ENCODE results near the gene PIM3.

Gene PIM3

GRCh38 chr22:49969751-49970527 lies 9.4 kb downstream of the PIM3 start:
- Histone ChIP-seq H3K27me3 (ENCODE audit: control insufficient read depth, insufficient read depth, low read length) (no peaks in the 10 kb centered on the region), H3K36me3 (ENCODE audit: control insufficient read depth, insufficient read depth, low read length) (no peaks in the 10 kb centered on the region), H3K9ac (ENCODE audit: low read length) (no peak overlapping the region), H3K4me3 (ENCODE audit: low read length) (no peak overlapping the region), H3K27ac (ENCODE audit: low read depth, low read length) (no peak overlapping the region), H3K4me1 (ENCODE audit: control insufficient read depth, insufficient read depth, low read length) (peaks cover 12% of the 10 kb centered on the region)

- Histone ChIP-seq H3K4me3 (ENCODE audit: low read length) (peak overlapping the region; percentile 62), H3K4me1 (ENCODE audit: control insufficient read depth, insufficient read depth, low read length) (peaks cover 12% of the 10 kb centered on the region), H3K9ac (ENCODE audit: low read length) (no peak overlapping the region), H3K27ac (ENCODE audit: low read depth, low read length) (peak overlapping the region; percentile 72), H3K27me3 (ENCODE audit: control insufficient read depth, insufficient read depth, low read length) (no peaks in the 10 kb centered on the region), H3K36me3 (ENCODE audit: control insufficient read depth, insufficient read depth, low read length) (no peaks in the 10 kb centered on the region)
These were observed 10.1 kb downstream of the PIM3 start for GRCh38 chr22:49970528-49971231.

GRCh38 chr22:49971232-49972162 lies 10.9 kb downstream of the PIM3 start:
- peak overlapping the region; percentile 72 for H3K27ac ChIP-seq (ENCODE audit: low read depth, low read length)
- H3K4me1 ChIP-seq (ENCODE audit: control insufficient read depth, insufficient read depth, low read length): peaks cover 12% of the 10 kb centered on the region
- peak overlapping the region; percentile 62 for H3K4me3 ChIP-seq (ENCODE audit: low read length)
- no peaks in the 10 kb centered on the region for H3K36me3 ChIP-seq (ENCODE audit: control insufficient read depth, insufficient read depth, low read length)
- H3K27me3 ChIP-seq (ENCODE audit: control insufficient read depth, insufficient read depth, low read length): no peaks in the 10 kb centered on the region
- no peak overlapping the region for H3K9ac ChIP-seq (ENCODE audit: low read length)

- no peak overlapping the region for H3K9ac ChIP-seq (ENCODE audit: low read length)
- no peak overlapping the region for H3K4me3 ChIP-seq (ENCODE audit: low read length)
- H3K36me3 ChIP-seq (ENCODE audit: control insufficient read depth, insufficient read depth, low read length): no peaks in the 10 kb centered on the region
- no peak overlapping the region for H3K27ac ChIP-seq (ENCODE audit: low read depth, low read length)
- peaks cover 8% of the 10 kb centered on the region for H3K4me1 ChIP-seq (ENCODE audit: control insufficient read depth, insufficient read depth, low read length)
- no peaks in the 10 kb centered on the region for H3K27me3 ChIP-seq (ENCODE audit: control insufficient read depth, insufficient read depth, low read length)
These were observed 11.8 kb downstream of the PIM3 start for GRCh38 chr22:49972163-49973017.

GRCh38 chr22:49973018-49973961 lies 12.7 kb downstream of the PIM3 start:
- no peak overlapping the region for H3K4me3 ChIP-seq (ENCODE audit: low read length)
- H3K9ac ChIP-seq (ENCODE audit: low read length): no peak overlapping the region
- no peaks in the 10 kb centered on the region for H3K36me3 ChIP-seq (ENCODE audit: control insufficient read depth, insufficient read depth, low read length)
- peaks cover 3% of the 10 kb centered on the region for H3K4me1 ChIP-seq (ENCODE audit: control insufficient read depth, insufficient read depth, low read length)
- H3K27me3 ChIP-seq (ENCODE audit: control insufficient read depth, insufficient read depth, low read length): no peaks in the 10 kb centered on the region
- H3K27ac ChIP-seq (ENCODE audit: low read depth, low read length): no peak overlapping the region

- no peaks in the 10 kb centered on the region for H3K36me3 ChIP-seq (ENCODE audit: control insufficient read depth, insufficient read depth, low read length)
- no peaks in the 10 kb centered on the region for H3K27me3 ChIP-seq (ENCODE audit: control insufficient read depth, insufficient read depth, low read length)
- peak overlapping the region; percentile 4 for H3K4me3 ChIP-seq (ENCODE audit: low read length)
- H3K4me1 ChIP-seq (ENCODE audit: control insufficient read depth, insufficient read depth, low read length): peaks cover 3% of the 10 kb centered on the region
- no peak overlapping the region for H3K27ac ChIP-seq (ENCODE audit: low read depth, low read length)
- no peak overlapping the region for H3K9ac ChIP-seq (ENCODE audit: low read length)
These were observed 15.2 kb downstream of the PIM3 start for GRCh38 chr22:49975543-49976389.

GRCh38 chr22:49976439-49977175 lies 16.0 kb downstream of the PIM3 start:
- Histone ChIP-seq H3K27ac (ENCODE audit: low read depth, low read length) (no peak overlapping the region), H3K4me1 (ENCODE audit: control insufficient read depth, insufficient read depth, low read length) (peaks cover 3% of the 10 kb centered on the region), H3K36me3 (ENCODE audit: control insufficient read depth, insufficient read depth, low read length) (no peaks in the 10 kb centered on the region), H3K9ac (ENCODE audit: low read length) (no peak overlapping the region), H3K27me3 (ENCODE audit: control insufficient read depth, insufficient read depth, low read length) (no peaks in the 10 kb centered on the region), H3K4me3 (ENCODE audit: low read length) (no peak overlapping the region)

- no peaks in the 10 kb centered on the region for H3K4me1 ChIP-seq (ENCODE audit: control insufficient read depth, insufficient read depth, low read length)
- no peaks in the 10 kb centered on the region for H3K36me3 ChIP-seq (ENCODE audit: control insufficient read depth, insufficient read depth, low read length)
- H3K4me3 ChIP-seq (ENCODE audit: low read length): no peak overlapping the region
- H3K27ac ChIP-seq (ENCODE audit: low read depth, low read length): no peak overlapping the region
- no peak overlapping the region for H3K9ac ChIP-seq (ENCODE audit: low read length)
- peaks cover under 1% of the 10 kb centered on the region for H3K27me3 ChIP-seq (ENCODE audit: control insufficient read depth, insufficient read depth, low read length)
These were observed 17.0 kb downstream of the PIM3 start for GRCh38 chr22:49977578-49977977.

- no peaks in the 10 kb centered on the region for H3K4me1 ChIP-seq (ENCODE audit: control insufficient read depth, insufficient read depth, low read length)
- H3K27me3 ChIP-seq (ENCODE audit: control insufficient read depth, insufficient read depth, low read length): peaks cover 9% of the 10 kb centered on the region
- no peaks in the 10 kb centered on the region for H3K36me3 ChIP-seq (ENCODE audit: control insufficient read depth, insufficient read depth, low read length)
- no peak overlapping the region for H3K4me3 ChIP-seq (ENCODE audit: low read length)
- H3K9ac ChIP-seq (ENCODE audit: low read length): no peak overlapping the region
- H3K27ac ChIP-seq (ENCODE audit: low read depth, low read length): no peak overlapping the region
These were observed 19.2 kb downstream of the PIM3 start for GRCh38 chr22:49979587-49980264.
